Astrocyte (in vitro differentiated cells and primary cell): ENCODE measurements around the gene SFSWAP. TPM values are rescaled to one million over a fixed set of nuclear protein-coding genes. Genes with fewer than 3 reads are reported as not detected.
A peak's percentile ranks its signal among the peaks of the same experiment; 100 is the strongest.

ENCODE experiments used
- DNase-seq: peaks from one replicate; pipeline ENCODE4 v3.0.0-alpha.2; 2010; ENCODE audit warnings: low read depth
- FAIRE-seq: peaks from 2 replicates; lab custom pipeline; 2011; peaks lifted over from hg19 to GRCh38; lab: Jason Lieb, UNC
- H2AFZ ChIP-seq: 2 replicates; pipeline ENCODE4 v1.6.0; 2012; ENCODE audit warnings: low read depth, low read length, inconsistent platforms
- H3K27ac ChIP-seq: 2 replicates; pipeline ENCODE4 v1.5.1; 2011; ENCODE audit warnings: low read depth, low read length, inconsistent platforms
- H3K27me3 ChIP-seq: 2 replicates; pipeline ENCODE4 v1.6.0; 2011; ENCODE audit warnings: low read length, inconsistent platforms; ENCODE audit not compliant: insufficient read depth
- H3K36me3 ChIP-seq: 2 replicates; pipeline ENCODE4 v1.5.1; 2011; ENCODE audit warnings: low read length, inconsistent platforms; ENCODE audit not compliant: insufficient read depth
- H3K4me1 ChIP-seq: 2 replicates; pipeline ENCODE4 v1.5.1; 2011; ENCODE audit warnings: low read length, inconsistent platforms; ENCODE audit not compliant: insufficient read depth
- H3K4me2 ChIP-seq: 2 replicates; pipeline ENCODE4 v1.6.0; 2012; ENCODE audit warnings: low read length, inconsistent platforms
- H3K4me3 ChIP-seq: 2 replicates; pipeline ENCODE4 v1.5.1; 2011; ENCODE audit warnings: low read depth, mild to moderate bottlenecking, low read length, inconsistent platforms; ENCODE audit not compliant: insufficient read depth
- H3K79me2 ChIP-seq: 2 replicates; pipeline ENCODE4 v1.6.0; 2012; ENCODE audit warnings: mild to moderate bottlenecking, low read length, inconsistent platforms; ENCODE audit not compliant: insufficient read depth
- H3K9ac ChIP-seq: 2 replicates; pipeline ENCODE4 v1.6.0; 2012; ENCODE audit warnings: mild to moderate bottlenecking, low read length, inconsistent platforms
- H3K9me3 ChIP-seq: 2 replicates; pipeline ENCODE4 v1.5.1; 2012; ENCODE audit warnings: low read depth, mild to moderate bottlenecking, low read length, inconsistent platforms; ENCODE audit not compliant: insufficient read depth
- H4K20me1 ChIP-seq: 2 replicates; pipeline ENCODE4 v1.6.0; 2012; ENCODE audit warnings: low read length, inconsistent platforms; ENCODE audit not compliant: insufficient read depth
- H3K27ac Mint-ChIP-seq: one replicate; pipeline ENCODE4 v1.8.0; 2021; ENCODE audit warnings: mild to moderate bottlenecking, mixed read lengths; ENCODE audit not compliant: unreplicated experiment
- H3K27me3 Mint-ChIP-seq: one replicate; pipeline ENCODE4 v1.8.0; 2021; ENCODE audit warnings: low read depth, mixed read lengths; ENCODE audit not compliant: unreplicated experiment
- H3K36me3 Mint-ChIP-seq: one replicate; pipeline ENCODE4 v1.8.0; 2021; ENCODE audit warnings: low read depth, mixed read lengths; ENCODE audit not compliant: unreplicated experiment
- H3K4me1 Mint-ChIP-seq: one replicate; pipeline ENCODE4 v1.8.0; 2021; ENCODE audit warnings: low read depth, mixed read lengths; ENCODE audit not compliant: unreplicated experiment
- H3K4me3 Mint-ChIP-seq: one replicate; pipeline ENCODE4 v1.8.0; 2021; ENCODE audit warnings: mild to moderate bottlenecking, moderate library complexity, mixed read lengths; ENCODE audit not compliant: unreplicated experiment
- H3K9me3 Mint-ChIP-seq: one replicate; pipeline ENCODE4 v1.8.0; 2021; ENCODE audit warnings: mild to moderate bottlenecking, mixed read lengths; ENCODE audit not compliant: unreplicated experiment
- EZH2 ChIP-seq: IDR thresholded peaks from 2 replicates; pipeline ENCODE4 v1.6.1; 2012; ENCODE audit warnings: mild to moderate bottlenecking, low read length, inconsistent platforms; ENCODE audit not compliant: insufficient read depth
- total RNA-seq: library from RNA; stranded (reverse); gene quantifications from 2 replicates; pipeline ENCODE4 v1.2.1, GENCODE V29; 2021
- TF ChIP-seq, protein P1 (sequence below): IDR thresholded peaks from 2 replicates; pipeline ENCODE4 v1.5.1; 2011; ENCODE audit warnings: low read depth, mild to moderate bottlenecking, inconsistent platforms, low read length, moderate library complexity; ENCODE audit not compliant: insufficient read depth

SFSWAP gene
- total RNA-seq, 1 donor from 2014 or later, result 35.7 TPM

GRCh38 chr12:131779027-131779426 lies 68.1 kb downstream of the SFSWAP start:
- no peak overlapping the region for H3K27ac Mint-ChIP-seq
- Histone ChIP-seq H3K27me3 (no peaks in the 10 kb centered on the region), H3K36me3 (peaks cover 17% of the 10 kb centered on the region), H3K27ac (no peak overlapping the region), H4K20me1 (no peaks in the 10 kb centered on the region), H3K9ac (no peak overlapping the region), H3K4me2 (no peak overlapping the region), H3K4me3 (no peak overlapping the region), H3K79me2 (peaks cover 9% of the 10 kb centered on the region), H3K4me1 (peaks cover 35% of the 10 kb centered on the region), H3K9me3 (no peaks in the 10 kb centered on the region), H2AFZ (no peak overlapping the region)
- no peaks in the 10 kb centered on the region for H3K27me3 Mint-ChIP-seq
- H3K4me1 Mint-ChIP-seq, result peaks cover 12% of the 10 kb centered on the region
- no peaks in the 10 kb centered on the region for H3K9me3 Mint-ChIP-seq
- DNase-seq, result no peak
- peaks cover 10% of the 10 kb centered on the region for H3K36me3 Mint-ChIP-seq
- FAIRE-seq, result no peak
- TF ChIP-seq EZH2, result no peak
- TF ChIP-seq, protein P1, sequence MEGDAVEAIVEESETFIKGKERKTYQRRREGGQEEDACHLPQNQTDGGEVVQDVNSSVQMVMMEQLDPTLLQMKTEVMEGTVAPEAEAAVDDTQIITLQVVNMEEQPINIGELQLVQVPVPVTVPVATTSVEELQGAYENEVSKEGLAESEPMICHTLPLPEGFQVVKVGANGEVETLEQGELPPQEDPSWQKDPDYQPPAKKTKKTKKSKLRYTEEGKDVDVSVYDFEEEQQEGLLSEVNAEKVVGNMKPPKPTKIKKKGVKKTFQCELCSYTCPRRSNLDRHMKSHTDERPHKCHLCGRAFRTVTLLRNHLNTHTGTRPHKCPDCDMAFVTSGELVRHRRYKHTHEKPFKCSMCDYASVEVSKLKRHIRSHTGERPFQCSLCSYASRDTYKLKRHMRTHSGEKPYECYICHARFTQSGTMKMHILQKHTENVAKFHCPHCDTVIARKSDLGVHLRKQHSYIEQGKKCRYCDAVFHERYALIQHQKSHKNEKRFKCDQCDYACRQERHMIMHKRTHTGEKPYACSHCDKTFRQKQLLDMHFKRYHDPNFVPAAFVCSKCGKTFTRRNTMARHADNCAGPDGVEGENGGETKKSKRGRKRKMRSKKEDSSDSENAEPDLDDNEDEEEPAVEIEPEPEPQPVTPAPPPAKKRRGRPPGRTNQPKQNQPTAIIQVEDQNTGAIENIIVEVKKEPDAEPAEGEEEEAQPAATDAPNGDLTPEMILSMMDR, result no peak
- no peak overlapping the region for H3K4me3 Mint-ChIP-seq

DNA sequence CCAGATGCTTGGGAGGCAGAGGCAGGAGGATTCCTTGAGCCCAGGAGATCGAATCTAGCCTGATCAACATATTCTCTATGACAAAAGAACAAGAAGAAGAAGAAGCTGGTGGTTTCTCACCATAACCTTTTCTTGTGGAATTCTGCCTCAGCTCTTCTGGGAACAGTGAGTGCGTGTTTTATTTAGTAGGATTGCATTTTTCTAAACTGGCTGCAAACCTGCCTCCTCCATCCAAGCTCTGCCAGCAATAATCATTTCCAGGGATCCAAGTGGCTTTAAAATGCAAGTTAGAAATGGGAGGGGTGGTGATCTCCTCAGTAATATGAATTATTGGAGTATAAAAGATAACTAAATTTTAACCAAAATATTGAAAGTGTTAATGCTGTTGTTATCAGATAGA lies 71.2 kb downstream of the SFSWAP start:
- Mint-ChIP-seq H3K27ac (peak overlapping the region; percentile 48), H3K4me1 (peaks cover 33% of the 10 kb centered on the region), H3K27me3 (no peaks in the 10 kb centered on the region), H3K4me3 (no peak overlapping the region), H3K9me3 (no peaks in the 10 kb centered on the region), H3K36me3 (peaks cover 19% of the 10 kb centered on the region)
- H3K27ac ChIP-seq, result no peak overlapping the region
- H3K4me2 ChIP-seq, result no peak overlapping the region
- FAIRE-seq, result no peak
- peaks cover 4% of the 10 kb centered on the region for H3K79me2 ChIP-seq
- TF ChIP-seq, protein P1, result no peak
- no peak for TF ChIP-seq EZH2
- H3K4me1 ChIP-seq, result peaks cover 34% of the 10 kb centered on the region
- DNase-seq, result no peak
- no peak overlapping the region for H3K4me3 ChIP-seq
- no peak overlapping the region for H2AFZ ChIP-seq
- no peaks in the 10 kb centered on the region for H4K20me1 ChIP-seq
- no peaks in the 10 kb centered on the region for H3K9me3 ChIP-seq
- H3K9ac ChIP-seq, result no peak overlapping the region
- no peaks in the 10 kb centered on the region for H3K27me3 ChIP-seq
- H3K36me3 ChIP-seq, result peaks cover 17% of the 10 kb centered on the region

DNA sequence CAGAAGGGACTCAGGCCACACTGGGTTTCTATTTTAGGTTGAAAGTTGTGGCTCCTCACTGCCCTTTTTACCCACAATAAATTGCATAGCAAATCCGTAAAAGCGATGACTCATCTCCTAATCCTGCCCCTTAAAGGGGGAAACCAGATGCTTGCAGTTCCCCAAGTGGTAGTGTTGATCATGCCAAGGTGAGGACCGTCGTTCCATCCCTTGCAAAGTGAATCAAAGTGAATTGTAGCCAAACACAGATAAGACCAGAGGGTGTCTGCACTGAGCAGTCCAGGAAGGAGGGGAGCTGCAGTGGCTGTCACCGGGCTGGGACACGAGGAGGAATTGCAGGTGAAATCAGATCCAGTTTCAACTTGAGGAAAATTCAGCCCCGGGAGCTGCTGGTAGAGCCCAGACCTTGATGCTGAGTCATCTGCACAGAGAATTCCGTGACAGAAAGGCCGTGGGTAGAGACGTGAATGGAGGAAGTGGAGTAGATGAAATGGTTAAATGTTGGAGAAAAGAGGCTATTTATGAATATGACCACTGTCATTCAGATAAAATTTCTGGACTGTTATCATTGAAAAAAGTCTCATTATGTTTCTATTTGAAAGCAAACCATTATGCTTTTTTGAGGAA lies 73.1 kb downstream of the SFSWAP start:
- H3K9me3 ChIP-seq, result no peaks in the 10 kb centered on the region
- H4K20me1 ChIP-seq, result no peaks in the 10 kb centered on the region
- H3K27ac ChIP-seq, result peak overlapping the region; percentile 98
- FAIRE-seq (peak; percentile 90), DNase-seq (peak; percentile 84)
- H3K4me1 ChIP-seq, result peaks cover 34% of the 10 kb centered on the region
- Mint-ChIP-seq H3K27me3 (no peaks in the 10 kb centered on the region), H3K4me3 (peak overlapping the region; percentile 73), H3K4me1 (peaks cover 33% of the 10 kb centered on the region), H3K27ac (peak overlapping the region; percentile 99), H3K36me3 (peaks cover 11% of the 10 kb centered on the region), H3K9me3 (no peaks in the 10 kb centered on the region)
- peak overlapping the region; percentile 81 for H3K4me2 ChIP-seq
- H3K27me3 ChIP-seq, result no peaks in the 10 kb centered on the region
- peaks cover 20% of the 10 kb centered on the region for H3K36me3 ChIP-seq
- H3K79me2 ChIP-seq, result peaks cover 5% of the 10 kb centered on the region
- H3K4me3 ChIP-seq, result peak overlapping the region; percentile 38
- H2AFZ ChIP-seq, result no peak overlapping the region
- H3K9ac ChIP-seq, result peak overlapping the region; percentile 86
- TF ChIP-seq, protein P1, result no peak
- no peak for TF ChIP-seq EZH2
